Natural killer cell (primary cell): ENCODE results near the gene ETV7. TPM values are rescaled to one million over a fixed set of nuclear protein-coding genes. Genes with fewer than 3 reads are reported as not detected.
"Not testable (repeated sequence)": the region's sequence is repeated elsewhere in the genome, so short reads cannot be mapped to it uniquely, and the experiment has no call there.

Source experiments
- ATAC-seq, 3 donors: fragments of 150-1000 bp in 2 of 3; fragments of 200-7000 bp in 1 of 3; cut with Tn5 transposase; 1 replicate in 1 of 3; 2 replicates in 2 of 3; pipeline ENCODE4 v1.10.0; 2021; ENCODE audit warnings: mild to moderate bottlenecking in 2 of 3, moderate library complexity in 2 of 3
- DNase-seq, 2 donors: peaks; one replicate each; pipeline versions ENCODE4 v3.0.0 to v3.0.0-alpha.2; 2013 to 2021; ENCODE audit warnings: mixed read lengths in 1 of 2
- H3K27ac ChIP-seq: one replicate; pipeline ENCODE4 v1.5.1; 2013; ENCODE audit warnings: mild to moderate bottlenecking, low read length
- H3K27me3 ChIP-seq: one replicate; pipeline ENCODE4 v1.6.1; 2013; ENCODE audit warnings: low read length; ENCODE audit not compliant: control insufficient read depth, insufficient read depth
- H3K36me3 ChIP-seq: one replicate; pipeline ENCODE4 v1.6.1; 2013; ENCODE audit warnings: low read length; ENCODE audit not compliant: control insufficient read depth, insufficient read depth
- H3K4me1 ChIP-seq: one replicate; pipeline ENCODE4 v1.6.1; 2013; ENCODE audit warnings: low read length; ENCODE audit not compliant: control insufficient read depth, insufficient read depth
- H3K4me3 ChIP-seq: one replicate; pipeline ENCODE4 v1.5.1; 2013; ENCODE audit warnings: low read length
- H3K9me3 ChIP-seq: one replicate; pipeline ENCODE4 v1.6.1; 2013; ENCODE audit warnings: low read length; ENCODE audit not compliant: control insufficient read depth, insufficient read depth
- H3K27ac Mint-ChIP-seq, 2 donors: one replicate each; pipeline ENCODE4 v1.8.0; 2022; ENCODE audit warnings: mild to moderate bottlenecking in 2 of 2, mixed read lengths in 2 of 2, moderate library complexity in 1 of 2
- H3K27me3 Mint-ChIP-seq, 2 donors: one replicate each; pipeline ENCODE4 v1.8.0; 2022; ENCODE audit warnings: low read depth in 2 of 2, mixed read lengths in 2 of 2
- H3K36me3 Mint-ChIP-seq: one replicate; pipeline ENCODE4 v1.8.0; 2022; ENCODE audit warnings: mixed read lengths
- H3K4me1 Mint-ChIP-seq, 2 donors: one replicate each; pipeline ENCODE4 v1.8.0; 2022; ENCODE audit warnings: mixed read lengths in 2 of 2
- H3K4me3 Mint-ChIP-seq: one replicate; pipeline ENCODE4 v1.8.0; 2022; ENCODE audit warnings: mild to moderate bottlenecking, moderate library complexity, mixed read lengths
- H3K9me3 Mint-ChIP-seq, 2 donors: one replicate each; pipeline ENCODE4 v1.8.0; 2022; ENCODE audit warnings: mixed read lengths in 2 of 2
- CTCF ChIP-seq: fragments of 200-600 bp; IDR thresholded peaks from one replicate; pipeline ENCODE4 v1.8.0; 2022; ENCODE audit warnings: antibody characterized with exemption
- WGBS: methylation state at CpG from one replicate; pipeline ENCODE4 v1.1.7; 2013; ENCODE audit warnings: missing lambda C conversion rate; ENCODE audit not compliant: insufficient coverage; 5-methylcytosine and 5-hydroxymethylcytosine counted together
- intact Hi-C: fragments of 100-400 bp; cut with micrococcal nuclease; formaldehyde crosslinking; loops from one replicate; pipeline ENCODE4 v1.14.2; 2022
- total RNA-seq, 4 donors: library from RNA; stranded (reverse); fragments of 120-200 nt in 1 of 4; gene quantifications; one replicate each; pipeline versions ENCODE4 v1.2.3 to v1.2.4, GENCODE V29; 2013 to 2022

The ETV7 gene
- total RNA-seq, 3 donors from 2014 or later (not counting 1 experiment from before 2014, with no cell fraction given): 0.96 to 2.8 (median 1.7) TPM

- DNase-seq (no peak), ATAC-seq (no peak)
- TF ChIP-seq CTCF: no peak
- Mint-ChIP-seq H3K9me3 (no peaks in the 10 kb centered on the region), H3K36me3 (no peaks in the 10 kb centered on the region), H3K4me1 (peaks cover 4 to 5% of the 10 kb centered on the region in 2 donors), H3K27ac (no peak overlapping the region), H3K4me3 (no peak overlapping the region), H3K27me3 (peaks cover 34 to 40% of the 10 kb centered on the region in 2 donors)
- intact Hi-C loops: no loop called here
- WGBS: 84% methylated on average over 12 of the region's 12 CpGs
- Histone ChIP-seq H3K9me3 (no peaks in the 10 kb centered on the region), H3K27ac (no peak overlapping the region), H3K36me3 (no peaks in the 10 kb centered on the region), H3K4me3 (no peak overlapping the region), H3K27me3 (peaks cover 9% of the 10 kb centered on the region), H3K4me1 (peaks cover 18% of the 10 kb centered on the region)
Observed at GRCh38 chr6:36339146-36339545, 48.3 kb downstream of the ETV7 start.

GRCh38 chr6:36338223-36338622 is 49.2 kb downstream of the ETV7 start:
- H3K9me3 Mint-ChIP-seq, H3K9me3 ChIP-seq, ATAC-seq, H3K36me3 ChIP-seq, intact Hi-C loops, H3K4me3 ChIP-seq, DNase-seq, H3K36me3 Mint-ChIP-seq, H3K27ac Mint-ChIP-seq, H3K4me1 Mint-ChIP-seq, H3K4me3 Mint-ChIP-seq, H3K27ac ChIP-seq: not testable (repeated sequence)
- peaks cover 38 to 47% of the 10 kb centered on the region in 2 donors for H3K27me3 Mint-ChIP-seq
- H3K4me1 ChIP-seq: peaks cover 18% of the 10 kb centered on the region
- H3K27me3 ChIP-seq: peaks cover 11% of the 10 kb centered on the region
- WGBS: 63% methylated on average over 1 of the region's 1 CpG

- Histone ChIP-seq H3K36me3 (no peaks in the 10 kb centered on the region), H3K27ac (no peak overlapping the region), H3K4me1 (peaks cover 18% of the 10 kb centered on the region), H3K27me3 (peaks cover 11% of the 10 kb centered on the region), H3K4me3 (no peak overlapping the region), H3K9me3 (no peaks in the 10 kb centered on the region)
- H3K4me1 Mint-ChIP-seq: peaks cover 4 to 5% of the 10 kb centered on the region in 2 donors
- no peak overlapping the region for H3K27ac Mint-ChIP-seq
- no peak for TF ChIP-seq CTCF
- no peaks in the 10 kb centered on the region for H3K9me3 Mint-ChIP-seq
- DNase-seq (no peak), ATAC-seq (no peak)
- no peaks in the 10 kb centered on the region for H3K36me3 Mint-ChIP-seq
- WGBS: 100% methylated on average over 1 of the region's 1 CpG
- H3K4me3 Mint-ChIP-seq: no peak overlapping the region
- H3K27me3 Mint-ChIP-seq: peaks cover 40 to 51% of the 10 kb centered on the region in 2 donors
- intact Hi-C loops: no loop called here
Observed at GRCh38 chr6:36337814-36338213, 49.7 kb downstream of the ETV7 start.

GRCh38 chr6:36336779-36337241 is 50.7 kb downstream of the ETV7 start, which contains the start of gene BNIP5:
BNIP5 (minus strand) TSS chr6:36336888; CDS start chr6:36330690, 6,198 bp downstream.
- H3K36me3 Mint-ChIP-seq: no peaks in the 10 kb centered on the region
- H3K36me3 ChIP-seq: no peaks in the 10 kb centered on the region
- H3K4me3 Mint-ChIP-seq: no peak within 1 kb of the TSS
- intact Hi-C loops: no loop called here
- DNase-seq (peak in 1 of 2 donors; percentile 62), ATAC-seq (peak in 2 of 3 donors; percentile 23 to 34)
- H3K27me3 Mint-ChIP-seq: peaks cover 44 to 61% of the 10 kb centered on the region in 2 donors
- WGBS: 52% methylated on average over 2 of the region's 3 CpGs
- no peaks in the 10 kb centered on the region for H3K9me3 Mint-ChIP-seq
- H3K9me3 ChIP-seq: no peaks in the 10 kb centered on the region
- no peak within 1 kb of the TSS for H3K27ac Mint-ChIP-seq
- TF ChIP-seq CTCF: no peak
- H3K27me3 ChIP-seq: peaks cover 11% of the 10 kb centered on the region
- H3K27ac ChIP-seq: no peak within 1 kb of the TSS
- no peak within 1 kb of the TSS for H3K4me3 ChIP-seq
- H3K4me1 ChIP-seq: peaks cover 18% of the 10 kb centered on the region
- H3K4me1 Mint-ChIP-seq: peaks cover 5 to 9% of the 10 kb centered on the region in 2 donors
